A549 (cell line): ENCODE measurements around the gene IGFALS. TPM values are rescaled to one million over a fixed set of nuclear protein-coding genes. Genes with fewer than 3 reads are reported as not detected.

Experiments
- ATAC-seq, 2 experiments: fragments of 200-7000 bp in 1 of 2; fragments of >200 bp in 1 of 2; cut with Nextera tagmentation in 1 of 2; cut with Tn5 transposase in 1 of 2; 3 replicates each; pipeline versions ENCODE4 v1.8.0 to v1.9.1; 2018 to 2020; ENCODE audit warnings: mild to moderate bottlenecking in 1 of 2, moderate library complexity in 1 of 2
- CTCF ChIA-PET: fragments of 300-600 bp; sonication (Branson Sonifier 250); formaldehyde crosslinking; extraction: SDS; loops from one replicate; lab custom pipeline; 2021; ENCODE audit warnings: antibody characterized with exemption, inconsistent platforms; lab: Yijun Ruan, JAX
- POLR2A ChIA-PET: fragments of 350-600 bp; formaldehyde crosslinking; extraction: SDS; loops from one replicate; lab custom pipeline; 2021; ENCODE audit warnings: antibody characterized with exemption, inconsistent platforms; lab: Yijun Ruan, JAX
- DNase-seq, 2 experiments: peaks; one replicate each; pipeline versions ENCODE4 v3.0.0 to v3.0.0-alpha.2; 2011 to 2016; ENCODE audit warnings: low read depth in 1 of 2, low spot score in 1 of 2
- FAIRE-seq: peaks from 2 replicates; lab custom pipeline; 2011; peaks lifted over from hg19 to GRCh38; lab: Jason Lieb, UNC
- H3K27ac ChIP-seq, 2 experiments: fragments of >200 bp; sonication (Bioruptor Twin); formaldehyde crosslinking; 3 replicates each; pipeline ENCODE4 v1.5.1; 2016 to 2017
- H3K4me1 ChIP-seq: fragments of >200 bp; sonication (Bioruptor Twin); formaldehyde crosslinking; 3 replicates; pipeline ENCODE4 v1.6.1; 2016
- H3K4me2 ChIP-seq: fragments of >200 bp; sonication (Bioruptor Twin); formaldehyde crosslinking; 3 replicates; pipeline ENCODE4 v1.6.1; 2016
- H3K4me3 ChIP-seq: fragments of >200 bp; sonication (Bioruptor Twin); formaldehyde crosslinking; 3 replicates; pipeline ENCODE4 v1.5.1; 2016
- H3K9me3 ChIP-seq: fragments of >200 bp; sonication (Bioruptor Twin); formaldehyde crosslinking; 3 replicates; pipeline ENCODE4 v1.6.1; 2016
- CEBPB ChIP-seq, 2 experiments: fragments of >200 bp in 1 of 2; sonication (Bioruptor Twin) in 1 of 2; formaldehyde crosslinking in 1 of 2; IDR thresholded peaks; 2 replicates each; pipeline ENCODE4 v1.6.1; 2012 to 2016
- CHD4 ChIP-seq: fragments of 200-600 bp; sonication (generic); IDR thresholded peaks from 2 replicates; pipeline ENCODE4 v1.6.1; 2016; ENCODE audit warnings: antibody characterized with exemption, mild to moderate bottlenecking, borderline replicate concordance
- EHMT2 ChIP-seq: fragments of 200-600 bp; sonication (generic); IDR thresholded peaks from 2 replicates; pipeline ENCODE4 v1.6.1; 2016; ENCODE audit warnings: antibody characterized with exemption, low read depth, mild to moderate bottlenecking, moderate library complexity
- FOXS1 ChIP-seq: fragments of 250-450 bp; sonication (Bioruptor Pico); IDR thresholded peaks from 2 replicates; pipeline ENCODE4 v1.5.0; 2020; ENCODE audit warnings: mild to moderate bottlenecking, moderate library complexity
- HOXA7 ChIP-seq: fragments of 250-450 bp; sonication (Bioruptor Pico); IDR thresholded peaks from 2 replicates; pipeline ENCODE4 v1.5.0; 2020; ENCODE audit warnings: mild to moderate bottlenecking, moderate library complexity
- HOXB13 ChIP-seq: fragments of 250-450 bp; sonication (Bioruptor Pico); IDR thresholded peaks from 2 replicates; pipeline ENCODE4 v1.5.0; 2020; ENCODE audit warnings: low read depth, mild to moderate bottlenecking, moderate library complexity
- HOXB5 ChIP-seq: fragments of 250-450 bp; sonication (Bioruptor Pico); IDR thresholded peaks from 2 replicates; pipeline ENCODE4 v1.5.0; 2020; ENCODE audit warnings: mild to moderate bottlenecking, moderate library complexity
- NR3C1 ChIP-seq: fragments of >200 bp; sonication (Bioruptor Twin); formaldehyde crosslinking; IDR thresholded peaks from 3 replicates; pipeline ENCODE4 v1.6.1; 2017
- PHF8 ChIP-seq: fragments of 200-600 bp; sonication (generic); IDR thresholded peaks from 2 replicates; pipeline ENCODE4 v1.6.1; 2016; ENCODE audit warnings: low read depth, mild to moderate bottlenecking, antibody characterized with exemption, moderate library complexity, borderline replicate concordance
- POLR2A ChIP-seq: IDR thresholded peaks from 2 replicates; pipeline ENCODE4 v1.6.1; 2012; ENCODE audit warnings: mild to moderate bottlenecking, low read length
- RFX5 ChIP-seq: fragments of 450-650 bp; IDR thresholded peaks from 2 replicates; pipeline ENCODE4 v1.7.1; 2014; ENCODE audit warnings: antibody characterized with exemption, mild to moderate bottlenecking, moderate library complexity
- SMC3 ChIP-seq: fragments of >200 bp; sonication (Bioruptor Twin); formaldehyde crosslinking; IDR thresholded peaks from 3 replicates; pipeline ENCODE4 v1.6.1; 2018; ENCODE audit warnings: inconsistent platforms
- TFCP2L1 ChIP-seq: fragments of 250-450 bp; sonication (Bioruptor Pico); IDR thresholded peaks from 2 replicates; pipeline ENCODE4 v1.5.0; 2021; ENCODE audit warnings: mild to moderate bottlenecking
- ZNF302 ChIP-seq: fragments of 250-450 bp; sonication (Bioruptor Pico); IDR thresholded peaks from 2 replicates; pipeline ENCODE4 v1.9.0; 2021; ENCODE audit warnings: inconsistent platforms, mild to moderate bottlenecking, moderate library complexity
- WGBS: methylation state at CpG from one replicate; pipeline ENCODE4 v1.1.6; 2017; ENCODE audit errors: missing lambda C conversion rate; 5-methylcytosine and 5-hydroxymethylcytosine counted together
- polyA plus RNA-seq, 4 experiments: library from polyadenylated mRNA; depleted of rRNA in 3 of 4; stranded (reverse); fragments of >200 nt; fragmentation: RNase III in 1 of 4; extraction: RNeasy Plus Mini Kit Qiagen cat#74134 plus additional on column Dnase treatment in 1 of 4; gene quantifications; 2 replicates in 3 of 4; 3 replicates in 1 of 4; pipeline ENCODE4 v1.2.3, GENCODE V29; 2011 to 2017
- TF ChIP-seq, protein P1 (sequence below): IDR thresholded peaks from 2 replicates; pipeline ENCODE4 v1.6.1; 2012
- TF ChIP-seq, protein P2 (sequence below): fragments of 150-350 bp; IDR thresholded peaks from 2 replicates; pipeline ENCODE4 v1.6.1; 2014; ENCODE audit warnings: low read depth, mild to moderate bottlenecking, low read length

The IGFALS gene
- polyA plus RNA-seq, 2 of the 4 experiments (the other 2 are of a cell fraction) = 0.08 TPM; not detected in 1

DNA sequence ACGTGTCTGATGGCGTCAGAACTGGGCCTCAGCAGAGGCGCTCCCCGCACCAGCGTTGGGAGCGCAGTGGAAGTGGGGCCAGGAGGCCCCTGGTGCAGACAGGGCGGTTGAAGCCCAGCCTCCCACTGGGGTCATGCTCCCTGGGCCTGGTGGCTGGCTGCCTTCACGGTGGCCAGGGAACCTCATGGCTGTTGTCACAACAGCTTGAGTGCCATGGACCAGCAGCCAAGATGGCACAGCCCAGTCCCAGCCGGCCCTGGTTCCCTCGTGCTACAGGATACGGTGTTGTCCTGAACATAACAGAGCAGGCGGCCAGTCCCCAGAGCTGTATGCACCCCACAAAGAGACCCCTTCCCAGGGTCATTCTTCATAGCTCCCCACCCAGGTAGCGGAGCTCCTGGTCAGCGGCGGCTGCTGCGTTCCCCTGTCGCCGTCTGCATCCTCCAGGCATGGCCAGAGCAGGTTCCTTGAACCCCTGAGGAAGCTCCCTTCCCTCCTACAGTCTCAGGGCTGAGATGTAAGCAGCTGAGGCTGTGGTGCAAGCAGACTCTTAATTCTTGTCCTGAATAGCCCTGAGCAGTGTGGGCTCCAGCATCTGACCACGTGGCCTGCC lies 51.8 kb downstream of the IGFALS start:
- H3K4me2 ChIP-seq = no peak overlapping the region
- DNase-seq = no peak
- WGBS = 96% methylated on average over 10 of the region's 19 CpGs
- ChIA-PET CTCF (interaction anchor here (1.1 to 1.3 kb wide), 3 partner anchors 15 to 35 kb away, joined by 3 to 4 read pairs (median 3); partner anchors contain the start of gene MAPK8IP3), POLR2A (no interaction called here)
- no peaks in the 10 kb centered on the region; the same call in 2 of the 3 replicates for H3K9me3 ChIP-seq
- no peak for FAIRE-seq
- H3K4me3 ChIP-seq = no peak overlapping the region
- ATAC-seq = no peak
- no peak for TF ChIP-seq HOXA7 (CRISPR knock-in tag)
- no peak for TF ChIP-seq HOXB5 (CRISPR knock-in tag)
- TF ChIP-seq RFX5 = no peak
- TF ChIP-seq PHF8 = no peak
- TF ChIP-seq FOXS1 (CRISPR knock-in tag) = no peak
- no peak for TF ChIP-seq EHMT2
- TF ChIP-seq, protein P1, sequence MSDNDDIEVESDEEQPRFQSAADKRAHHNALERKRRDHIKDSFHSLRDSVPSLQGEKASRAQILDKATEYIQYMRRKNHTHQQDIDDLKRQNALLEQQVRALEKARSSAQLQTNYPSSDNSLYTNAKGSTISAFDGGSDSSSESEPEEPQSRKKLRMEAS = no peak
- TF ChIP-seq, protein P2, sequence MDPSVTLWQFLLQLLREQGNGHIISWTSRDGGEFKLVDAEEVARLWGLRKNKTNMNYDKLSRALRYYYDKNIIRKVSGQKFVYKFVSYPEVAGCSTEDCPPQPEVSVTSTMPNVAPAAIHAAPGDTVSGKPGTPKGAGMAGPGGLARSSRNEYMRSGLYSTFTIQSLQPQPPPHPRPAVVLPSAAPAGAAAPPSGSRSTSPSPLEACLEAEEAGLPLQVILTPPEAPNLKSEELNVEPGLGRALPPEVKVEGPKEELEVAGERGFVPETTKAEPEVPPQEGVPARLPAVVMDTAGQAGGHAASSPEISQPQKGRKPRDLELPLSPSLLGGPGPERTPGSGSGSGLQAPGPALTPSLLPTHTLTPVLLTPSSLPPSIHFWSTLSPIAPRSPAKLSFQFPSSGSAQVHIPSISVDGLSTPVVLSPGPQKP = no peak
- TF ChIP-seq TFCP2L1 (CRISPR knock-in tag) = no peak
- TF ChIP-seq, all 56 proteins: peak for 0
- Histone ChIP-seq H3K27ac (no peak overlapping the region), H3K4me1 (peaks cover 15% of the 10 kb centered on the region)

DNA sequence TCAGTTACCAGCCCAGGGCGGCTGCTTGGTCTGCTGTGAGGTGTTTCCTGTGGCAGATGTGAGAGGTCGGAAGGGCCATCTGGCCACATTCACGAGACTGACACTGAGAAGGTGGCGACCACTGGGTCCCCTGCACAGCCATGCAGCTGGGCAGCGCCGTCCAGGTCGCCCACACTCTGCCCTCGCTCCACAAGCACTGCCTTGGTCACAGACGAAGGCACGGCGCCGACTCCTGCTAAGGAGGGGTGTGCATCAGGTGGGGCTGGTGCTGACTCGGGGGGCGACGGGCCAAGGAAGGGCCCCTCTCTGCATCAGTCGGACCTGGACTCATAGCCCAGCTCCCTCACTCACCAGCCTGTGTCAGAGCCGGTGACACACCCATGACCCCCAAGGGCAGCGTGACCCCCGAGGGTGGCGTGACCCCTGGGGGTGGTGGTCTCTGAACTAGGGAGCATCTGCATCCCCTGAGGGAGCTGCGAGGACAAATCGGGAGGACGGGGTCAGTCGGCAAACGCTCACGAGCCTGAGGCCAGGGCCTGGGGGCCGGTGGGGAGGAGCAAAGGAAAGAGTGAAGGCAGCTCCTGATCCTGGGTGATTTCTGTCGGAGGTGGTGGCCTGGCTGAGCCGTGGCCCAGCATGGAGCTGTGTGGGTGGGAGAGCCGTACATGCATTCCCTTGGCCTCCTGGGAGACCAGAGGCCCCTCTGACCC lies 52.6 kb downstream of the IGFALS start:
- Histone ChIP-seq H3K4me3 (no peak overlapping the region), H3K27ac (no peak overlapping the region), H3K4me2 (no peak overlapping the region), H3K4me1 (peaks cover 8% of the 10 kb centered on the region; the same call in 2 of the 3 replicates), H3K9me3 (peaks cover 2% of the 10 kb centered on the region; the same call in 1 of the 3 replicates)
- 95% methylated on average over 19 of the region's 30 CpGs for WGBS
- FAIRE-seq (no peak), DNase-seq (no peak), ATAC-seq (no peak)
- POLR2A ChIA-PET = no interaction called here
- TF ChIP-seq, protein P2 = no peak
- no peak for TF ChIP-seq NR3C1
- TF ChIP-seq EHMT2 = no peak
- no peak for TF ChIP-seq ZNF302 (CRISPR knock-in tag)
- TF ChIP-seq, protein P1 = no peak
- TF ChIP-seq POLR2A = no peak
- TF ChIP-seq SMC3 = no peak
- TF ChIP-seq CEBPB (IDR thresholded peaks at IDR 0.05) = no peak
- TF ChIP-seq HOXB13 (CRISPR knock-in tag) = no peak
- no peak for TF ChIP-seq CHD4
- no peak for TF ChIP-seq TFCP2L1 (CRISPR knock-in tag)
- CTCF ChIA-PET = interaction anchor here (1.1 to 1.3 kb wide), 3 partner anchors 15 to 35 kb away, joined by 3 to 4 read pairs (median 3); partner anchors contain the start of gene MAPK8IP3

Other genes starting within 250 kb of the IGFALS start
- 6.8 and 6.9 TPM in 2 replicates for gene IFT140, start 181.6 kb downstream of the IGFALS start, polyA plus RNA-seq (2011; rRNA removed)
- gene IFT140, start 181.6 kb downstream of the IGFALS start, polyA plus RNA-seq (2017; fragmentation: RNase III; extraction: RNeasy Plus Mini Kit Qiagen cat#74134 plus additional on column Dnase treatment) = 11.1 to 14.4 TPM (median 13.7 TPM) in 3 replicates
- gene CRAMP1, start 181.3 kb downstream of the IGFALS start, polyA plus RNA-seq (2011; rRNA removed) = 6.5 and 8.6 TPM in 2 replicates
- gene CRAMP1, start 181.3 kb downstream of the IGFALS start, polyA plus RNA-seq (2017; fragmentation: RNase III; extraction: RNeasy Plus Mini Kit Qiagen cat#74134 plus additional on column Dnase treatment) = 8.6 to 9.1 TPM (median 9.1 TPM) in 3 replicates
- gene JPT2, start 115.4 kb downstream of the IGFALS start, polyA plus RNA-seq (2011; rRNA removed) = 91.6 and 97.6 TPM in 2 replicates
- gene JPT2, start 115.4 kb downstream of the IGFALS start, polyA plus RNA-seq (2017; fragmentation: RNase III; extraction: RNeasy Plus Mini Kit Qiagen cat#74134 plus additional on column Dnase treatment) = 139 to 156 TPM (median 150 TPM) in 3 replicates
- 12.0 and 13.4 TPM in 2 replicates for gene MAPK8IP3, start 87.5 kb downstream of the IGFALS start, polyA plus RNA-seq (2011; rRNA removed)
- 48.2 to 55.1 TPM (median 53.3 TPM) in 3 replicates for gene MAPK8IP3, start 87.5 kb downstream of the IGFALS start, polyA plus RNA-seq (2017; fragmentation: RNase III; extraction: RNeasy Plus Mini Kit Qiagen cat#74134 plus additional on column Dnase treatment)
- gene NME3, start 22.2 kb downstream of the IGFALS start, polyA plus RNA-seq (2011; rRNA removed) = 15.2 and 15.7 TPM in 2 replicates
- 46.4 to 59.2 TPM (median 49.9 TPM) in 3 replicates for gene NME3, start 22.2 kb downstream of the IGFALS start, polyA plus RNA-seq (2017; fragmentation: RNase III; extraction: RNeasy Plus Mini Kit Qiagen cat#74134 plus additional on column Dnase treatment)
- 2.9 and 3.7 TPM in 2 replicates for gene EME2, start 20.9 kb downstream of the IGFALS start, polyA plus RNA-seq (2011; rRNA removed)
- gene EME2, start 20.9 kb downstream of the IGFALS start, polyA plus RNA-seq (2017; fragmentation: RNase III; extraction: RNeasy Plus Mini Kit Qiagen cat#74134 plus additional on column Dnase treatment) = 13.0 to 17.3 TPM (median 16.5 TPM) in 3 replicates
- 105 and 118 TPM in 2 replicates for gene MRPS34, start 20.6 kb downstream of the IGFALS start, polyA plus RNA-seq (2011; rRNA removed)
- 210 to 220 TPM (median 214 TPM) in 3 replicates for gene MRPS34, start 20.6 kb downstream of the IGFALS start, polyA plus RNA-seq (2017; fragmentation: RNase III; extraction: RNeasy Plus Mini Kit Qiagen cat#74134 plus additional on column Dnase treatment)
- 9.2 and 10.6 TPM in 2 replicates for gene SPSB3, start 11.1 kb downstream of the IGFALS start, polyA plus RNA-seq (2011; rRNA removed)
- 10.6 to 17.3 TPM (median 14.6 TPM) in 3 replicates for gene SPSB3, start 11.1 kb downstream of the IGFALS start, polyA plus RNA-seq (2017; fragmentation: RNase III; extraction: RNeasy Plus Mini Kit Qiagen cat#74134 plus additional on column Dnase treatment)
- gene NUBP2, start 10.7 kb downstream of the IGFALS start, polyA plus RNA-seq (2011; rRNA removed) = 21.9 and 24.7 TPM in 2 replicates
- gene NUBP2, start 10.7 kb downstream of the IGFALS start, polyA plus RNA-seq (2017; fragmentation: RNase III; extraction: RNeasy Plus Mini Kit Qiagen cat#74134 plus additional on column Dnase treatment) = 58.9 to 65.3 TPM (median 60.7 TPM) in 3 replicates
- gene HAGH, start 33.1 kb upstream of the IGFALS start, polyA plus RNA-seq (2011; rRNA removed) = 27.2 and 34.9 TPM in 2 replicates
- 58.7 to 66.4 TPM (median 59.8 TPM) in 3 replicates for gene HAGH, start 33.1 kb upstream of the IGFALS start, polyA plus RNA-seq (2017; fragmentation: RNase III; extraction: RNeasy Plus Mini Kit Qiagen cat#74134 plus additional on column Dnase treatment)
- 30.2 and 30.6 TPM in 2 replicates for gene FAHD1, start 33.5 kb upstream of the IGFALS start, polyA plus RNA-seq (2011; rRNA removed)
- 63.2 to 68.4 TPM (median 64.5 TPM) in 3 replicates for gene FAHD1, start 33.5 kb upstream of the IGFALS start, polyA plus RNA-seq (2017; fragmentation: RNase III; extraction: RNeasy Plus Mini Kit Qiagen cat#74134 plus additional on column Dnase treatment)
- gene MEIOB, start 78.5 kb upstream of the IGFALS start, polyA plus RNA-seq (2011; rRNA removed) = 7.5 and 9.1 TPM in 2 replicates
- gene MEIOB, start 78.5 kb upstream of the IGFALS start, polyA plus RNA-seq (2017; fragmentation: RNase III; extraction: RNeasy Plus Mini Kit Qiagen cat#74134 plus additional on column Dnase treatment) = 2.9 to 3.5 TPM (median 2.9 TPM) in 3 replicates
- gene HS3ST6, start 124.7 kb upstream of the IGFALS start, polyA plus RNA-seq (2011; rRNA removed) = 1.1 and 1.5 TPM in 2 replicates
- 1.4 to 2.6 TPM (median 2.0 TPM) in 3 replicates for gene HS3ST6, start 124.7 kb upstream of the IGFALS start, polyA plus RNA-seq (2017; fragmentation: RNase III; extraction: RNeasy Plus Mini Kit Qiagen cat#74134 plus additional on column Dnase treatment)
- 27.7 and 34.4 TPM in 2 replicates for gene MSRB1, start 149.5 kb upstream of the IGFALS start, polyA plus RNA-seq (2011; rRNA removed)
- 27.7 to 38.4 TPM (median 37.5 TPM) in 3 replicates for gene MSRB1, start 149.5 kb upstream of the IGFALS start, polyA plus RNA-seq (2017; fragmentation: RNase III; extraction: RNeasy Plus Mini Kit Qiagen cat#74134 plus additional on column Dnase treatment)
- gene RPL3L, start 161.0 kb upstream of the IGFALS start, polyA plus RNA-seq (2011; rRNA removed) = not detected in 2 replicates
- 0.20 TPM in 1 of 3 replicates, not detected in the others for gene RPL3L, start 161.0 kb upstream of the IGFALS start, polyA plus RNA-seq (2017; fragmentation: RNase III; extraction: RNeasy Plus Mini Kit Qiagen cat#74134 plus additional on column Dnase treatment)
- gene NDUFB10, start 165.8 kb upstream of the IGFALS start, polyA plus RNA-seq (2011; rRNA removed) = 151 and 198 TPM in 2 replicates
- gene NDUFB10, start 165.8 kb upstream of the IGFALS start, polyA plus RNA-seq (2017; fragmentation: RNase III; extraction: RNeasy Plus Mini Kit Qiagen cat#74134 plus additional on column Dnase treatment) = 367 to 410 TPM (median 389 TPM) in 3 replicates
- 2,621 and 3,507 TPM in 2 replicates for gene RPS2, start 171.1 kb upstream of the IGFALS start, polyA plus RNA-seq (2011; rRNA removed)
- gene RPS2, start 171.1 kb upstream of the IGFALS start, polyA plus RNA-seq (2017; fragmentation: RNase III; extraction: RNeasy Plus Mini Kit Qiagen cat#74134 plus additional on column Dnase treatment) = 3,378 to 3,689 TPM (median 3,626 TPM) in 3 replicates
- gene RNF151, start 173.2 kb upstream of the IGFALS start, polyA plus RNA-seq (2011; rRNA removed) = not detected in 2 replicates
- gene RNF151, start 173.2 kb upstream of the IGFALS start, polyA plus RNA-seq (2017; fragmentation: RNase III; extraction: RNeasy Plus Mini Kit Qiagen cat#74134 plus additional on column Dnase treatment) = not detected in 3 replicates
- 21.9 and 25.9 TPM in 2 replicates for gene TBL3, start 178.3 kb upstream of the IGFALS start, polyA plus RNA-seq (2011; rRNA removed)
- 41.9 to 45.0 TPM (median 42.8 TPM) in 3 replicates for gene TBL3, start 178.3 kb upstream of the IGFALS start, polyA plus RNA-seq (2017; fragmentation: RNase III; extraction: RNeasy Plus Mini Kit Qiagen cat#74134 plus additional on column Dnase treatment)
- gene NOXO1, start 187.8 kb upstream of the IGFALS start, polyA plus RNA-seq (2011; rRNA removed) = not detected in 2 replicates
- gene NOXO1, start 187.8 kb upstream of the IGFALS start, polyA plus RNA-seq (2017; fragmentation: RNase III; extraction: RNeasy Plus Mini Kit Qiagen cat#74134 plus additional on column Dnase treatment) = 0.25 to 0.32 TPM (median 0.26 TPM) in 3 replicates
- gene GFER, start 190.5 kb upstream of the IGFALS start, polyA plus RNA-seq (2011; rRNA removed) = 11.9 and 12.9 TPM in 2 replicates
- 33.9 to 34.9 TPM (median 34.8 TPM) in 3 replicates for gene GFER, start 190.5 kb upstream of the IGFALS start, polyA plus RNA-seq (2017; fragmentation: RNase III; extraction: RNeasy Plus Mini Kit Qiagen cat#74134 plus additional on column Dnase treatment)
- gene SYNGR3, start 196.3 kb upstream of the IGFALS start, polyA plus RNA-seq (2011; rRNA removed) = 4.9 and 5.7 TPM in 2 replicates
- 4.1 to 5.0 TPM (median 4.4 TPM) in 3 replicates for gene SYNGR3, start 196.3 kb upstream of the IGFALS start, polyA plus RNA-seq (2017; fragmentation: RNase III; extraction: RNeasy Plus Mini Kit Qiagen cat#74134 plus additional on column Dnase treatment)
- 15.3 and 17.7 TPM in 2 replicates for gene ZNF598, start 216.1 kb upstream of the IGFALS start, polyA plus RNA-seq (2011; rRNA removed)
- 32.7 to 35.0 TPM (median 33.8 TPM) in 3 replicates for gene ZNF598, start 216.1 kb upstream of the IGFALS start, polyA plus RNA-seq (2017; fragmentation: RNase III; extraction: RNeasy Plus Mini Kit Qiagen cat#74134 plus additional on column Dnase treatment)
- gene NPW, start 226.1 kb upstream of the IGFALS start, polyA plus RNA-seq (2011; rRNA removed) = 0.13 and 0.26 TPM in 2 replicates
- 1.0 to 1.6 TPM (median 1.2 TPM) in 3 replicates for gene NPW, start 226.1 kb upstream of the IGFALS start, polyA plus RNA-seq (2017; fragmentation: RNase III; extraction: RNeasy Plus Mini Kit Qiagen cat#74134 plus additional on column Dnase treatment)
- 33.1 and 35.0 TPM in 2 replicates for gene NHERF2, start 233.2 kb upstream of the IGFALS start, polyA plus RNA-seq (2011; rRNA removed)
- 27.3 to 32.3 TPM (median 31.0 TPM) in 3 replicates for gene NHERF2, start 233.2 kb upstream of the IGFALS start, polyA plus RNA-seq (2017; fragmentation: RNase III; extraction: RNeasy Plus Mini Kit Qiagen cat#74134 plus additional on column Dnase treatment)